ENCODE measurements around the gene CASKIN1.

CASKIN1 gene

GRCh38 chr16:2226918-2227317, 30.5 kb upstream of the CASKIN1 start:
- in situ Hi-C loops (cut with MboI; ENCODE audit: low pct_unique_long_range_greater_than_20kb, low sequenced_read_pairs, unreplicated experiment), result no loop called here
- DNase-seq (ENCODE audit: low spot score), result no peak
- TF ChIP-seq CTCF (IDR thresholded peaks at IDR 0.05; ENCODE audit: extremely low read depth, insufficient read depth, missing control alignments), result no peak

GRCh38 chr16:2226245-2226793, 29.9 kb upstream of the CASKIN1 start:
- in situ Hi-C loops (cut with MboI; ENCODE audit: low pct_unique_long_range_greater_than_20kb, low sequenced_read_pairs, unreplicated experiment), result no loop called here
- DNase-seq (ENCODE audit: low spot score), result no peak
- no peak for TF ChIP-seq CTCF (IDR thresholded peaks at IDR 0.05; ENCODE audit: extremely low read depth, insufficient read depth, missing control alignments)

- peak; percentile 69 for DNase-seq (ENCODE audit: low spot score)
These were observed 27.6 kb upstream of the CASKIN1 start for GRCh38 chr16:2223942-2224486.

GRCh38 chr16:2223221-2223941, 27.0 kb upstream of the CASKIN1 start, which contains the start of gene E4F1:
E4F1 (plus strand) TSS chr16:2223591; CDS start chr16:2223614, 23 bp downstream.
- in situ Hi-C loops (cut with MboI; ENCODE audit: low pct_unique_long_range_greater_than_20kb, low sequenced_read_pairs, unreplicated experiment), result no loop called here
- no peak for TF ChIP-seq CTCF (IDR thresholded peaks at IDR 0.05; ENCODE audit: extremely low read depth, insufficient read depth, missing control alignments)
- DNase-seq (ENCODE audit: low spot score), result peak; percentile 100

More at GRCh38 chr16:2223942-2224486, 27.6 kb upstream of the CASKIN1 start:
- TF ChIP-seq CTCF (IDR thresholded peaks at IDR 0.05; ENCODE audit: extremely low read depth, insufficient read depth, missing control alignments), result peak; percentile 19
- in situ Hi-C loops (cut with MboI; ENCODE audit: low pct_unique_long_range_greater_than_20kb, low sequenced_read_pairs, unreplicated experiment), result no loop called here

- DNase-seq (ENCODE audit: low spot score), result no peak
- TF ChIP-seq CTCF (IDR thresholded peaks at IDR 0.05; ENCODE audit: extremely low read depth, insufficient read depth, missing control alignments), result no peak
- in situ Hi-C loops (cut with MboI; ENCODE audit: low pct_unique_long_range_greater_than_20kb, low sequenced_read_pairs, unreplicated experiment), result no loop called here
These were observed 19.9 kb upstream of the CASKIN1 start for GRCh38 chr16:2216330-2216729.

- in situ Hi-C loops (cut with MboI; ENCODE audit: low pct_unique_long_range_greater_than_20kb, low sequenced_read_pairs, unreplicated experiment), result no loop called here
- DNase-seq (ENCODE audit: low spot score), result no peak
- no peak for TF ChIP-seq CTCF (IDR thresholded peaks at IDR 0.05; ENCODE audit: extremely low read depth, insufficient read depth, missing control alignments)
These were observed 18.2 kb upstream of the CASKIN1 start, which contains the start of gene PGP for GRCh38 chr16:2214719-2214968. PGP (minus strand) TSS chr16:2214840; CDS start chr16:2214777, 63 bp downstream.
